Nephron (organoid): Measurements from ENCODE around the gene NAA30.

ENCODE experiments used
- H3K27ac Mint-ChIP-seq, 3 experiments: 2 replicates each; pipeline ENCODE4 v1.8.0; 2020; ENCODE audit warnings: mixed read lengths in 3 of 3, mild to moderate bottlenecking in 2 of 3, moderate library complexity in 1 of 3
- H3K27me3 Mint-ChIP-seq: 2 replicates; pipeline ENCODE4 v1.8.0; 2021; ENCODE audit warnings: low read depth, mild to moderate bottlenecking, moderate library complexity, mixed read lengths
- H3K36me3 Mint-ChIP-seq: 2 replicates; pipeline ENCODE4 v1.8.0; 2020; ENCODE audit warnings: low read depth, mixed read lengths
- H3K4me1 Mint-ChIP-seq: 2 replicates; pipeline ENCODE4 v1.8.0; 2020; ENCODE audit warnings: mixed read lengths
- H3K4me3 Mint-ChIP-seq, 3 experiments: 2 replicates each; pipeline ENCODE4 v1.8.0; 2020; ENCODE audit warnings: mild to moderate bottlenecking in 3 of 3, mixed read lengths in 3 of 3, moderate library complexity in 2 of 3
- H3K9me3 Mint-ChIP-seq: 2 replicates; pipeline ENCODE4 v1.8.0; 2020; ENCODE audit warnings: mixed read lengths
- TF ChIP-seq, protein P1 (sequence below), 3 experiments: fragments of 200-600 bp; sonication (generic); IDR thresholded peaks; one replicate each; pipeline ENCODE4 v1.5.0; 2021; ENCODE audit warnings: antibody characterized with exemption in 3 of 3; ENCODE audit not compliant: unreplicated experiment in 3 of 3

Gene NAA30

GRCh38 chr14:57413849-57414248, 23.5 kb downstream of the NAA30 start:
- H3K27ac Mint-ChIP-seq = no peak overlapping the region
- H3K36me3 Mint-ChIP-seq = peaks cover 11% of the 10 kb centered on the region
- H3K27me3 Mint-ChIP-seq = no peaks in the 10 kb centered on the region
- H3K4me1 Mint-ChIP-seq = no peaks in the 10 kb centered on the region
- H3K4me3 Mint-ChIP-seq = no peak overlapping the region
- no peaks in the 10 kb centered on the region for H3K9me3 Mint-ChIP-seq
- TF ChIP-seq, protein P1, sequence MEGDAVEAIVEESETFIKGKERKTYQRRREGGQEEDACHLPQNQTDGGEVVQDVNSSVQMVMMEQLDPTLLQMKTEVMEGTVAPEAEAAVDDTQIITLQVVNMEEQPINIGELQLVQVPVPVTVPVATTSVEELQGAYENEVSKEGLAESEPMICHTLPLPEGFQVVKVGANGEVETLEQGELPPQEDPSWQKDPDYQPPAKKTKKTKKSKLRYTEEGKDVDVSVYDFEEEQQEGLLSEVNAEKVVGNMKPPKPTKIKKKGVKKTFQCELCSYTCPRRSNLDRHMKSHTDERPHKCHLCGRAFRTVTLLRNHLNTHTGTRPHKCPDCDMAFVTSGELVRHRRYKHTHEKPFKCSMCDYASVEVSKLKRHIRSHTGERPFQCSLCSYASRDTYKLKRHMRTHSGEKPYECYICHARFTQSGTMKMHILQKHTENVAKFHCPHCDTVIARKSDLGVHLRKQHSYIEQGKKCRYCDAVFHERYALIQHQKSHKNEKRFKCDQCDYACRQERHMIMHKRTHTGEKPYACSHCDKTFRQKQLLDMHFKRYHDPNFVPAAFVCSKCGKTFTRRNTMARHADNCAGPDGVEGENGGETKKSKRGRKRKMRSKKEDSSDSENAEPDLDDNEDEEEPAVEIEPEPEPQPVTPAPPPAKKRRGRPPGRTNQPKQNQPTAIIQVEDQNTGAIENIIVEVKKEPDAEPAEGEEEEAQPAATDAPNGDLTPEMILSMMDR (IDR thresholded peaks at IDR 0.05; ENCODE audit: unreplicated experiment in 3 of 3) = no peak

- H3K27me3 Mint-ChIP-seq = no peaks in the 10 kb centered on the region
- TF ChIP-seq, protein P1 (IDR thresholded peaks at IDR 0.05; ENCODE audit: unreplicated experiment in 3 of 3) = no peak
- no peaks in the 10 kb centered on the region for H3K36me3 Mint-ChIP-seq
- H3K4me3 Mint-ChIP-seq = no peak overlapping the region
- no peaks in the 10 kb centered on the region for H3K4me1 Mint-ChIP-seq
- H3K9me3 Mint-ChIP-seq = no peaks in the 10 kb centered on the region
- no peak overlapping the region for H3K27ac Mint-ChIP-seq
These were observed 26.8 kb downstream of the NAA30 start for GRCh38 chr14:57417228-57417627.

- TF ChIP-seq, protein P1 (IDR thresholded peaks at IDR 0.05; ENCODE audit: unreplicated experiment in 3 of 3) = no peak
- peaks cover 5% of the 10 kb centered on the region for H3K27me3 Mint-ChIP-seq
- no peaks in the 10 kb centered on the region for H3K9me3 Mint-ChIP-seq
- no peak overlapping the region for H3K4me3 Mint-ChIP-seq
- H3K36me3 Mint-ChIP-seq = no peaks in the 10 kb centered on the region
- H3K27ac Mint-ChIP-seq = no peak overlapping the region
- H3K4me1 Mint-ChIP-seq = no peaks in the 10 kb centered on the region
These were observed 28.6 kb downstream of the NAA30 start for GRCh38 chr14:57418999-57419398.

DNA sequence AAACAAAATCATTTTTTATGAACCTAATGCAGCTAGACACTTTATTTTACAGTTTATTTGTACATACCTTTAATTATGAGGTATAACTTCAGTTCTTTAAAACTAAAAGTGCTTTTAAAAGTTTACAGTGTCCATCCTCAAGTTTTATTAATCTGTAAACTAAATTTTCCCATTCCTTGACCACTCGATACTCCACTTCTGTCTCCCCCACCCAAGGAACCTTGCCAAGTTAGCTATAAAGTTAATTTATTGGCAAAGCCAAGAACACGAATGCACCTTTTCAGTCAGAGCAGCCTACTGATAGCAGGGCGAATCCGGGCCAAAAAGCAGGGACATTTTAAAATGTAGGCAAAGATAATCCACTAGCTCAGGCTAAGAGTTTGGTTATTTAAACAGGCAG, 29.6 kb downstream of the NAA30 start:
- Mint-ChIP-seq H3K36me3 (no peaks in the 10 kb centered on the region), H3K4me1 (no peaks in the 10 kb centered on the region), H3K27ac (no peak overlapping the region), H3K9me3 (no peaks in the 10 kb centered on the region), H3K4me3 (no peak overlapping the region), H3K27me3 (peaks cover 5% of the 10 kb centered on the region)
- TF ChIP-seq, protein P1 (IDR thresholded peaks at IDR 0.05; ENCODE audit: unreplicated experiment in 3 of 3) = no peak

DNA sequence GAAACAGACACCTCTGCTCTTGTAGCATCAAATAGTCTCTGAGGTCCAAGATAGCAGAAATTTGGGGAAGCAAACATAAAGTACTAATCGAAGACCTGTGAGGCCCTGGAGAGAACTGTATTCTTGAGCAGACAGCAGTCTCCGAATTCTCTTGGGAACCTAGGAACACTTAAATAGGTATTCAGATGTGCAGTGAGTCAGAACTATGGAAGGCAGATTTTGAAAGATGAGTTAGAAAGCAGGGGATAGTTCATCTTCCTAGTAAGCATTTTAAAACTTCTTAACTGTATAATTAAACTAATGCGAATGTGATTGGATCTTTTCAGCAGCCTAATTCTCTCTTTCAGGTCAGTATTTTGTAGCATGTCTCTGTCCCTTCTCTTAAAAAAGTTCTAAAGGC, 30.6 kb downstream of the NAA30 start:
- H3K4me3 Mint-ChIP-seq = no peak overlapping the region
- H3K27me3 Mint-ChIP-seq = peaks cover 5% of the 10 kb centered on the region
- no peaks in the 10 kb centered on the region for H3K9me3 Mint-ChIP-seq
- TF ChIP-seq, protein P1 (IDR thresholded peaks at IDR 0.05; ENCODE audit: unreplicated experiment in 3 of 3) = no peak
- H3K4me1 Mint-ChIP-seq = no peaks in the 10 kb centered on the region
- no peaks in the 10 kb centered on the region for H3K36me3 Mint-ChIP-seq
- no peak overlapping the region for H3K27ac Mint-ChIP-seq

DNA sequence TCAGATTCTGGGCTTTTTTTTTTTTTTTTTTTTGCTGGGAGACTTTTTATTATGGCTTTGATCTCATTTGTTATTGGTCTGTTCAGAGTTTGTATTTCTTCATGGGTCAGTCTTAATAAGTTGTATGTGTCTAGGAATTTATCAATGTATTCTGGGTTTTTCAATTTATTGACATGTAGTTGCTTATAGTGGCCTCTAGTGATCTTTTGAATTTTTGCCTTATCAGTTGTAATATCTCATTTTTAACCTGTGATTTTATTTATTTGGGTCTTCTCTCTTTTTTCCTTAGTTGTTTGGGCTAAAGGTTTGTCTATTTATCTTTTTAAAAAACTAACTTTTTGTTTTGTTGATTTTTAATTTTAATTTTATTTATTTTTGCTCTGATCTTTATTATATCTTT, 45.5 kb downstream of the NAA30 start:
- Mint-ChIP-seq H3K27ac (no peak overlapping the region), H3K4me1 (no peaks in the 10 kb centered on the region), H3K4me3 (no peak overlapping the region), H3K36me3 (peaks cover 5% of the 10 kb centered on the region), H3K27me3 (no peaks in the 10 kb centered on the region), H3K9me3 (peaks cover 18% of the 10 kb centered on the region)
- TF ChIP-seq, protein P1 (IDR thresholded peaks at IDR 0.05; ENCODE audit: unreplicated experiment in 3 of 3) = no peak
